ENCODE results near the gene NDE1. TPM values are rescaled to one million over a fixed set of nuclear protein-coding genes. Genes with fewer than 3 reads are reported as not detected.

Gene NDE1
- total RNA-seq, 2 experiments from 2014 or later = 88.9 to 141 TPM

- no peak overlapping the region for H2AFZ ChIP-seq (ENCODE audit: low read length)
- no TSS peak for BruUV-seq (replicated peaks)
- ChIA-PET CTCF (ENCODE audit: unreplicated experiment) (no interaction called here), POLR2A (interaction anchor here (1.2 kb wide), 1 partner anchor 14 kb away, joined by 3 read pairs; no protein-coding TSS in a partner anchor)
- no peak overlapping the region for H3K4me3 ChIP-seq (ENCODE audit: low read depth, low read length, poor library complexity, severe bottlenecking)
- H4K20me1 ChIP-seq (ENCODE audit: insufficient read depth, low read length) = peaks cover 12% of the 10 kb centered on the region
- DNase-seq (ENCODE audit: low spot score) = no peak
- TF ChIP-seq EZH2phosphoT487 (IDR thresholded peaks at IDR 0.05; ENCODE audit: borderline replicate concordance, low read depth, low read length) (no peak), CTCF (conservative IDR thresholded peaks at IDR 0.05; ENCODE audit: low read length) (no peak)
- H3K27ac ChIP-seq (ENCODE audit: low read depth, low read length, poor library complexity, severe bottlenecking) = no peak overlapping the region
- peaks cover 23% of the 10 kb centered on the region for H3K4me1 ChIP-seq (ENCODE audit: insufficient read depth, low read length, poor library complexity, severe bottlenecking)
- peaks cover 93% of the 10 kb centered on the region for H3K79me2 ChIP-seq (ENCODE audit: insufficient read depth, low read depth, low read length)
- H3K4me2 ChIP-seq (ENCODE audit: low read length) = no peak overlapping the region; the same call in 1 of the 2 replicates
- peaks cover 74% of the 10 kb centered on the region for H3K36me3 ChIP-seq (ENCODE audit: insufficient read depth, low read length)
- no peaks in the 10 kb centered on the region for H3K9me3 ChIP-seq (ENCODE audit: low read length)
- intact Hi-C loops (cut with micrococcal nuclease; ENCODE audit: unreplicated experiment) = no loop called here
- H3K9me2 ChIP-seq (ENCODE audit: insufficient read depth, low read length) = no peaks in the 10 kb centered on the region
Measured at GRCh38 chr16:15658149-15658548, 8.1 kb downstream of the NDE1 start.

GRCh38 chr16:15658556-15658955, 8.5 kb downstream of the NDE1 start:
- Histone ChIP-seq H3K36me3 (ENCODE audit: insufficient read depth, low read length) (peaks cover 74% of the 10 kb centered on the region), H3K4me1 (ENCODE audit: insufficient read depth, low read length, poor library complexity, severe bottlenecking) (peaks cover 19% of the 10 kb centered on the region), H2AFZ (ENCODE audit: low read length) (no peak overlapping the region), H3K27ac (ENCODE audit: low read depth, low read length, poor library complexity, severe bottlenecking) (peak overlapping the region; percentile 41), H3K9me2 (ENCODE audit: insufficient read depth, low read length) (no peaks in the 10 kb centered on the region), H3K9me3 (ENCODE audit: low read length) (no peaks in the 10 kb centered on the region), H3K4me2 (ENCODE audit: low read length) (peak overlapping the region; percentile 39), H3K4me3 (ENCODE audit: low read depth, low read length, poor library complexity, severe bottlenecking) (no peak overlapping the region), H3K79me2 (ENCODE audit: insufficient read depth, low read depth, low read length) (peaks cover 93% of the 10 kb centered on the region), H4K20me1 (ENCODE audit: insufficient read depth, low read length) (peaks cover 12% of the 10 kb centered on the region)
- POLR2A ChIA-PET = interaction anchor here (0.7 to 1.2 kb wide), 2 partner anchors 15 to 66 kb away, joined by 3 read pairs; no protein-coding TSS in a partner anchor
- intact Hi-C loops (cut with micrococcal nuclease; ENCODE audit: unreplicated experiment) = no loop called here
- TF ChIP-seq CTCF (conservative IDR thresholded peaks at IDR 0.05; ENCODE audit: low read length) = no peak
- no peak for TF ChIP-seq EZH2phosphoT487 (IDR thresholded peaks at IDR 0.05; ENCODE audit: borderline replicate concordance, low read depth, low read length)
- CTCF ChIA-PET (ENCODE audit: unreplicated experiment) = no interaction called here
- DNase-seq (ENCODE audit: low spot score) = no peak
- no TSS peak for BruUV-seq (replicated peaks)

- ChIA-PET POLR2A (no interaction called here), CTCF (ENCODE audit: unreplicated experiment) (interaction anchor here (1.1 kb wide), 1 partner anchor 11 kb away, joined by 3 read pairs; no protein-coding TSS in a partner anchor)
- H3K9me3 ChIP-seq (ENCODE audit: low read length) = no peaks in the 10 kb centered on the region
- TF ChIP-seq EZH2phosphoT487 (IDR thresholded peaks at IDR 0.05; ENCODE audit: borderline replicate concordance, low read depth, low read length) (no peak), CTCF (conservative IDR thresholded peaks at IDR 0.05; ENCODE audit: low read length) (no peak)
- no peak for DNase-seq (ENCODE audit: low spot score)
- peaks cover 73% of the 10 kb centered on the region for H3K36me3 ChIP-seq (ENCODE audit: insufficient read depth, low read length)
- no peak overlapping the region for H2AFZ ChIP-seq (ENCODE audit: low read length)
- peaks cover 18% of the 10 kb centered on the region for H3K4me1 ChIP-seq (ENCODE audit: insufficient read depth, low read length, poor library complexity, severe bottlenecking)
- BruUV-seq (replicated peaks) = no TSS peak
- peaks cover 76% of the 10 kb centered on the region for H3K79me2 ChIP-seq (ENCODE audit: insufficient read depth, low read depth, low read length)
- no peak overlapping the region for H3K4me2 ChIP-seq (ENCODE audit: low read length)
- H3K4me3 ChIP-seq (ENCODE audit: low read depth, low read length, poor library complexity, severe bottlenecking) = no peak overlapping the region
- intact Hi-C loops (cut with micrococcal nuclease; ENCODE audit: unreplicated experiment) = no loop called here
- no peak overlapping the region for H3K27ac ChIP-seq (ENCODE audit: low read depth, low read length, poor library complexity, severe bottlenecking)
- peaks cover 12% of the 10 kb centered on the region for H4K20me1 ChIP-seq (ENCODE audit: insufficient read depth, low read length)
- H3K9me2 ChIP-seq (ENCODE audit: insufficient read depth, low read length) = no peaks in the 10 kb centered on the region
Measured at GRCh38 chr16:15660203-15660601, 10.2 kb downstream of the NDE1 start.

Measured in OCI-LY7 (cell line).